Activated CD8-positive, alpha-beta T cell treated with anti-CD3 and anti-CD28 coated beads for 36 hours (primary cell): Measurements from ENCODE around the gene MCM6. TPM values are rescaled to one million over a fixed set of nuclear protein-coding genes. Genes with fewer than 3 reads are reported as not detected.

Experiments used
- ATAC-seq: fragments of 200-7000 bp; cut with Tn5 transposase; one replicate; pipeline ENCODE4 v1.10.0; 2021; ENCODE audit warnings: mild to moderate bottlenecking, moderate library complexity
- CTCF ChIA-PET: fragments of 350-600 bp; sonication (Branson Sonifier 250); formaldehyde crosslinking; loops from one replicate; lab custom pipeline; 2021; ENCODE audit warnings: antibody characterized with exemption; lab: Charles Lee
- POLR2A ChIA-PET: fragments of 350-600 bp; sonication (Branson Sonifier 250); formaldehyde crosslinking; loops from one replicate; lab custom pipeline; 2021; ENCODE audit warnings: antibody characterized with exemption; lab: Charles Lee
- DNase-seq: peaks from one replicate; pipeline ENCODE4 v3.0.0-alpha.2; 2020
- H3K27ac Mint-ChIP-seq: one replicate; pipeline ENCODE4 v1.8.0; 2021; ENCODE audit warnings: mild to moderate bottlenecking, mixed read lengths
- H3K27me3 Mint-ChIP-seq: one replicate; pipeline ENCODE4 v1.8.0; 2021; ENCODE audit warnings: mixed read lengths
- H3K36me3 Mint-ChIP-seq: one replicate; pipeline ENCODE4 v1.8.0; 2021; ENCODE audit warnings: low read depth, mixed read lengths
- H3K4me1 Mint-ChIP-seq: one replicate; pipeline ENCODE4 v1.8.0; 2021; ENCODE audit warnings: low read depth, mixed read lengths
- H3K4me3 Mint-ChIP-seq: one replicate; pipeline ENCODE4 v1.8.0; 2021; ENCODE audit warnings: mild to moderate bottlenecking, moderate library complexity, mixed read lengths
- H3K9me3 Mint-ChIP-seq: one replicate; pipeline ENCODE4 v1.8.0; 2021; ENCODE audit warnings: mixed read lengths
- intact Hi-C: fragments of 100-400 bp; cut with micrococcal nuclease; formaldehyde crosslinking; loops from one replicate; pipeline ENCODE4 v1.10.0; 2022
- total RNA-seq, 2 experiments: library from RNA; stranded (reverse); gene quantifications; one replicate each; pipeline ENCODE4 v1.2.3, GENCODE V29; 2021
- TF ChIP-seq, protein P1 (sequence below): fragments of 200-600 bp; IDR thresholded peaks from one replicate; pipeline ENCODE4 v1.8.0; 2022; ENCODE audit warnings: antibody characterized with exemption, mild to moderate bottlenecking

Gene MCM6
- total RNA-seq, 2 experiments from 2014 or later, result 229 to 234 TPM

DNA sequence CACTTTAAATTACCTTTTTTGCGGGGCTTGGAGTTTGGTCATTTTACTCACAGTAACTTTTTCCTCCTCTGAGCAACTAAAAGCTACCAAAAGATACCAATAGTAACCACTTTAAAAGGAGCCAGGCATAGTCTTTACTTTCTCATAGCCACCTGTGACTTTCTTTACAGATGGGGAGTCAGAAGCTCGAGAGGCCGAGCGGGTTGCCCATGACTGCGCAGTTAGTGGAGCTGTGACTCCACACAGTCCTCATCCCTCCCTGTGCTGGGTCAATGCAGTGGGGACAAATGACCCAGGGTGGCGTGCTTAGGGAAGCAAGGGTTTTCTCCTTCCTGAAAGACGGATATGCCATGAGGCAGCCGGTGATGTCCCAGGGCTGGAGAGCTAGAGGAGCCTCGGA lies 51.1 kb downstream of the MCM6 start:
- Mint-ChIP-seq H3K4me1 (peaks cover 31% of the 10 kb centered on the region), H3K36me3 (peaks cover 27% of the 10 kb centered on the region), H3K4me3 (no peak overlapping the region), H3K27me3 (no peaks in the 10 kb centered on the region), H3K9me3 (peaks cover 15% of the 10 kb centered on the region), H3K27ac (no peak overlapping the region)
- TF ChIP-seq, protein P1, sequence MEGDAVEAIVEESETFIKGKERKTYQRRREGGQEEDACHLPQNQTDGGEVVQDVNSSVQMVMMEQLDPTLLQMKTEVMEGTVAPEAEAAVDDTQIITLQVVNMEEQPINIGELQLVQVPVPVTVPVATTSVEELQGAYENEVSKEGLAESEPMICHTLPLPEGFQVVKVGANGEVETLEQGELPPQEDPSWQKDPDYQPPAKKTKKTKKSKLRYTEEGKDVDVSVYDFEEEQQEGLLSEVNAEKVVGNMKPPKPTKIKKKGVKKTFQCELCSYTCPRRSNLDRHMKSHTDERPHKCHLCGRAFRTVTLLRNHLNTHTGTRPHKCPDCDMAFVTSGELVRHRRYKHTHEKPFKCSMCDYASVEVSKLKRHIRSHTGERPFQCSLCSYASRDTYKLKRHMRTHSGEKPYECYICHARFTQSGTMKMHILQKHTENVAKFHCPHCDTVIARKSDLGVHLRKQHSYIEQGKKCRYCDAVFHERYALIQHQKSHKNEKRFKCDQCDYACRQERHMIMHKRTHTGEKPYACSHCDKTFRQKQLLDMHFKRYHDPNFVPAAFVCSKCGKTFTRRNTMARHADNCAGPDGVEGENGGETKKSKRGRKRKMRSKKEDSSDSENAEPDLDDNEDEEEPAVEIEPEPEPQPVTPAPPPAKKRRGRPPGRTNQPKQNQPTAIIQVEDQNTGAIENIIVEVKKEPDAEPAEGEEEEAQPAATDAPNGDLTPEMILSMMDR, result no peak
- CTCF ChIA-PET, result interaction anchor here (1.4 to 3.2 kb wide), 2 partner anchors 24 to 27 kb away, joined by 3 to 19 read pairs; no protein-coding TSS in a partner anchor
- no peak for DNase-seq
- intact Hi-C loops, result no loop called here
- POLR2A ChIA-PET, result interaction anchor here (1.3 to 1.4 kb wide), 2 partner anchors 13 to 50 kb away, joined by 3 to 4 read pairs; no protein-coding TSS in a partner anchor
- no peak for ATAC-seq

DNA sequence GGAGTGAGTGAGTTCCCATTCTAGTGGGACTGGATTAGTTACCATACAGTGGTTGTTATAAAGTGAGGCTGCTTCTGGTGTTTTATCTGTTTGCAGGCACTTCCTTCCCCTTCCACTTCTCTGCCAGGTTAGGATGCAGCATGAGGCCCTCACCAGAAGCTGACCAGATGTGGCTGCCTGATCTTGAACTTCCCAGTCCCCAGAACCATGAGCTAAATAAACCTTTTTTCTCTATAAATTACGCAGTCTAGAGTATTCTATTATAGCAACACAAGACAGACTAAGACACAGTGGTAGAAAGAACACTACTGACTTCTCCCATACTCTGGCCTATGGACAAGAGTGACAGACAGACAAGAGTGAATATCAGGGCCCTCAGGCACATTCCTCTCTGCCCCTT lies 53.4 kb downstream of the MCM6 start:
- TF ChIP-seq, protein P1, result no peak
- no peak for ATAC-seq
- no peak for DNase-seq
- Mint-ChIP-seq H3K4me1 (peaks cover 48% of the 10 kb centered on the region), H3K27me3 (no peaks in the 10 kb centered on the region), H3K36me3 (peaks cover 27% of the 10 kb centered on the region), H3K4me3 (no peak overlapping the region), H3K9me3 (peaks cover 17% of the 10 kb centered on the region), H3K27ac (no peak overlapping the region)
- CTCF ChIA-PET, result interaction anchor here (1.4 to 3.2 kb wide), 2 partner anchors 18 to 25 kb away, joined by 3 to 19 read pairs; no protein-coding TSS in a partner anchor
- intact Hi-C loops, result no loop called here
- POLR2A ChIA-PET, result no interaction called here

DNA sequence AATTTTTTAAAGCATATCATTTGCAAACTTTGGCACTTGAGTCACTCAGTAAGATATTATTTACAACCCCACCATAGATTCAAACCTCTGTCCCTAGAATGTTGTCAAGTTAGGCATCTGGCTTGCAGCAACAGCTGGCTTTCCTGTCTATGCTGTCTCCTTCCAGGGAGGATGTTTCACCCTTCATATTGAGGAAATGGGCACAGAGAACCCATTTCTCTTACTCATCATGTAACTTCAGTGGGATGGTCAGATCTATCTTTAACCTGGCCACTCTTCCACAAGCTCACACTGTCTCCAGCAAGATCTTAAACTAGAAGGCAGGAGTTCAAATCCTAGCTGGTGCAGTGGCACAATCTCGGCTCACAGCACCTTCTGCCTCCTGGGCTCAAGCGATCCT lies 55.1 kb downstream of the MCM6 start:
- ChIA-PET CTCF (interaction anchor here (1.6 kb wide), 1 partner anchor 23 kb away, joined by 10 read pairs; no protein-coding TSS in a partner anchor), POLR2A (interaction anchor here (1.0 to 1.6 kb wide), 3 partner anchors 18 to 895 kb away, joined by 3 to 7 read pairs (median 3); no protein-coding TSS in a partner anchor)
- intact Hi-C loops, result no loop called here
- DNase-seq, result no peak
- H3K27ac Mint-ChIP-seq, result peak overlapping the region; percentile 56
- H3K4me3 Mint-ChIP-seq, result peak overlapping the region; percentile 68
- H3K9me3 Mint-ChIP-seq, result peaks cover 17% of the 10 kb centered on the region
- ATAC-seq, result no peak
- peaks cover 53% of the 10 kb centered on the region for H3K4me1 Mint-ChIP-seq
- H3K27me3 Mint-ChIP-seq, result no peaks in the 10 kb centered on the region
- H3K36me3 Mint-ChIP-seq, result peaks cover 27% of the 10 kb centered on the region
- TF ChIP-seq, protein P1, result no peak

DNA sequence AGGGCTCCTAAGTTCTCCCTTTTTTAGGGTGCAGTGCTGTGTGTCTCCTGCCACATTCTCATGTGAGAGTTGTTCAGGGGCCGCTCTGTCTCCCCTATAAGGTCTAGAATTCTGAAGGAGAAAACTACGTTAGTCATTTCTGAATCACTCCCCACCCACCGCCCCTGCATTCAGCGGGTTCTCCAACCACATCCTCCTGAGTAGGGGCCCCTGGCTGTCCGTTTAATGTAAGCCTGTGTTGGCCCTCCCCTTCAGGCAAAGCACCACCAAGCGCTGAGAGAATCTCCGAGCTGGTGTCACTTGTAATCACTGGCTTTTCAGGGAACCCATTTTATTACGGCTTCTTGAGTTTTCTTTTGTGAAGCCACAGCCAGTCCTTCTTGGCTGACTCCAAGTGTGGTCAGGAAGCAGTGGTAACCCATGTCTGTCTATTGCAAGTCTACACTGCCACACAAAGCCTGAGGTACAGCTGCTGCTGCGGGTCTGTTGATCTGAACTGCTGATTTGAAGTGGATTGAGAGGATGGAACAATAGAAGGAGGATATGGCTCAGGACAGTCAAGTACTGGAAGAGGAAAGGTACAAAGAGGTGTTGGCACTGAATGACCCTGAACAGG lies 56.1 kb downstream of the MCM6 start:
- ChIA-PET CTCF (interaction anchor here (1.0 to 15.9 kb wide), 3 partner anchors 12 to 564 kb away, joined by 4 to 145 read pairs (median 6); no protein-coding TSS in a partner anchor), POLR2A (interaction anchor here (0.6 to 2.5 kb wide), 9 partner anchors 19 to 894 kb away, joined by 3 to 15 read pairs (median 3); partner anchors contain the start of gene MCM6)
- Mint-ChIP-seq H3K9me3 (peaks cover 17% of the 10 kb centered on the region), H3K36me3 (peaks cover 25% of the 10 kb centered on the region), H3K4me1 (peaks cover 56% of the 10 kb centered on the region), H3K27ac (peak overlapping the region; percentile 91), H3K27me3 (no peaks in the 10 kb centered on the region), H3K4me3 (peak overlapping the region; percentile 68)
- DNase-seq, result peak; percentile 98
- TF ChIP-seq, protein P1, result no peak
- intact Hi-C loops, result loop anchor here (1.0 kb wide), 1 partner anchor 562 kb away; no protein-coding TSS in a partner anchor
- ATAC-seq, result peak; percentile 93
